Stimulated activated CD4-positive, alpha-beta T cell treated with anti-CD3 and anti-CD28 coated beads, Interleukin-2, amount 100 ng/mL, for 48 hours (primary cell): ENCODE measurements around the gene KIF27.

Experiments
- DNase-seq, 2 donors: peaks; one replicate each; pipeline ENCODE4 v3.0.0-alpha.2; 2020

KIF27 gene

GRCh38 chr9:83800236-83801033, 120.8 kb downstream of the KIF27 start:
- DNase-seq, result no peak

- DNase-seq, result no peak
Observed at GRCh38 chr9:83794051-83794450, 127.2 kb downstream of the KIF27 start.

DNA sequence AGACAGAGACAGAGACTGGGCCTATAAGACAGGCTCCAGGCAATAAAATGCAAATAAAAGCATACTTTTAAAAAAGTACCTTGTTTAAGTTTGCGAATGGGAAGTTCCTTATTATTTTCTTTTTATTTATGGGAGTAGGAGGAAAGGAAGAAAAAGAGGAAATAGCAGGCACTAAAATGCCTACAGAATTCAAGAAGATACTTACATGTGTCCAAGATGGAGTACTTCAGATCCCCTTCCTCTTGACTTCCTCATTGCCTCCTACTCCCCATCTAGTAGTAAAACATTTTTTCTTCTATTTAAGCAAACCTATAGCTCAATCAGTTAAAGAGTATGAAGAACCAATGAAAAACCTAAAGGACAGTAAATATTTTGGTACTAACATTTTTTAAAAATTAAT, 128.5 kb downstream of the KIF27 start:
- DNase-seq, result no peak
